Measurements from ENCODE around the gene MAFG.
"Not testable (repeated sequence)": the region's sequence is repeated elsewhere in the genome, so short reads cannot be mapped to it uniquely, and the experiment has no call there.

MAFG gene

GRCh38 chr17:81923302-81924260, 4.0 kb downstream of the MAFG start:
- no peak for DNase-seq (ENCODE audit: low read depth, low spot score)

- no peak for DNase-seq (ENCODE audit: low read depth, low spot score)
Observed at GRCh38 chr17:81922566-81923301, 4.8 kb downstream of the MAFG start.

- DNase-seq (ENCODE audit: low read depth, low spot score), result no peak
Observed at GRCh38 chr17:81921996-81922565, 5.5 kb downstream of the MAFG start.

- DNase-seq (ENCODE audit: low read depth, low spot score), result no peak
Observed at GRCh38 chr17:81921537-81921862, 6.0 kb downstream of the MAFG start.

- DNase-seq (ENCODE audit: low read depth, low spot score), result no peak
Observed at GRCh38 chr17:81920612-81921536, 6.7 kb downstream of the MAFG start.

- no peak for DNase-seq (ENCODE audit: low read depth, low spot score)
Observed at GRCh38 chr17:81918832-81919545, 8.5 kb downstream of the MAFG start.

- not testable (repeated sequence) for DNase-seq (ENCODE audit: low read depth, low spot score)
Observed at GRCh38 chr17:81918333-81918669, 9.2 kb downstream of the MAFG start.

GRCh38 chr17:81917565-81918332, 9.8 kb downstream of the MAFG start, which contains the start of gene SIRT7:
TSS of gene SIRT7 (minus strand) at chr17:81918176. CDS start at chr17:81918131, 45 bp downstream.
- peak; percentile 65 for DNase-seq (ENCODE audit: low read depth, low spot score)

- no peak for DNase-seq (ENCODE audit: low read depth, low spot score)
Observed at GRCh38 chr17:81916234-81917001, 11.1 kb downstream of the MAFG start.

- DNase-seq (ENCODE audit: low read depth, low spot score), result no peak
Observed at GRCh38 chr17:81915331-81915730, 12.2 kb downstream of the MAFG start.

- DNase-seq (ENCODE audit: low read depth, low spot score), result no peak
Observed at GRCh38 chr17:81914103-81914850, 13.3 kb downstream of the MAFG start.

- no peak for DNase-seq (ENCODE audit: low read depth, low spot score)
Observed at GRCh38 chr17:81913394-81914102, 14.0 kb downstream of the MAFG start.

- DNase-seq (ENCODE audit: low read depth, low spot score), result no peak
Observed at GRCh38 chr17:81912441-81913309, 14.9 kb downstream of the MAFG start.

GRCh38 chr17:81911969-81912368, 15.6 kb downstream of the MAFG start:
- no peak for DNase-seq (ENCODE audit: low read depth, low spot score)

- peak; percentile 87 for DNase-seq (ENCODE audit: low read depth, low spot score)
Observed at GRCh38 chr17:81911277-81911961, 16.1 kb downstream of the MAFG start, which contains the start of gene PCYT2. TSS of gene PCYT2 (minus strand) at chr17:81911399. CDS start at chr17:81911355, 44 bp downstream.

- DNase-seq (ENCODE audit: low read depth, low spot score), result no peak
Observed at GRCh38 chr17:81910840-81911276, 16.7 kb downstream of the MAFG start.
